Activated naive CD8-positive, alpha-beta T cell treated with anti-CD3 and anti-CD28 coated beads, Interleukin-2, amount 10 ng/mL, durations not matched to agents 7 days and 5 days (primary cell): ENCODE data around the gene GRSF1. TPM values are rescaled to one million over a fixed set of nuclear protein-coding genes. Genes with fewer than 3 reads are reported as not detected.
"Not testable (repeated sequence)": the region's sequence is repeated elsewhere in the genome, so short reads cannot be mapped to it uniquely, and the experiment has no call there.

Experiments
- ATAC-seq: fragments of 150-1000 bp; cut with Tn5 transposase; one replicate; pipeline ENCODE4 v1.10.0; 2021; ENCODE audit warnings: low read depth, moderate library complexity
- POLR2A ChIA-PET: fragments of 350-600 bp; sonication (Branson Sonifier 250); formaldehyde crosslinking; loops from one replicate; lab custom pipeline; 2021; ENCODE audit warnings: antibody characterized with exemption; lab: Charles Lee
- DNase-seq: peaks from one replicate; pipeline ENCODE4 v3.0.0; 2021
- H3K27ac Mint-ChIP-seq: one replicate; pipeline ENCODE4 v1.8.0; 2022; ENCODE audit warnings: mild to moderate bottlenecking, mixed read lengths
- H3K27me3 Mint-ChIP-seq: one replicate; pipeline ENCODE4 v1.8.0; 2022; ENCODE audit warnings: mild to moderate bottlenecking, moderate library complexity, mixed read lengths
- H3K36me3 Mint-ChIP-seq: one replicate; pipeline ENCODE4 v1.8.0; 2021; ENCODE audit warnings: mild to moderate bottlenecking, mixed read lengths
- H3K4me1 Mint-ChIP-seq: one replicate; pipeline ENCODE4 v1.8.0; 2021; ENCODE audit warnings: mixed read lengths
- H3K4me3 Mint-ChIP-seq: one replicate; pipeline ENCODE4 v1.8.0; 2022; ENCODE audit warnings: mild to moderate bottlenecking, moderate library complexity, mixed read lengths
- H3K9me3 Mint-ChIP-seq: one replicate; pipeline ENCODE4 v1.8.0; 2021; ENCODE audit warnings: mixed read lengths
- total RNA-seq, 2 experiments: library from RNA; stranded (reverse); gene quantifications; one replicate each; pipeline ENCODE4 v1.2.3, GENCODE V29; 2021

GRSF1 gene
- total RNA-seq, 2 experiments from 2014 or later, result 58.6 to 61.0 TPM

DNA sequence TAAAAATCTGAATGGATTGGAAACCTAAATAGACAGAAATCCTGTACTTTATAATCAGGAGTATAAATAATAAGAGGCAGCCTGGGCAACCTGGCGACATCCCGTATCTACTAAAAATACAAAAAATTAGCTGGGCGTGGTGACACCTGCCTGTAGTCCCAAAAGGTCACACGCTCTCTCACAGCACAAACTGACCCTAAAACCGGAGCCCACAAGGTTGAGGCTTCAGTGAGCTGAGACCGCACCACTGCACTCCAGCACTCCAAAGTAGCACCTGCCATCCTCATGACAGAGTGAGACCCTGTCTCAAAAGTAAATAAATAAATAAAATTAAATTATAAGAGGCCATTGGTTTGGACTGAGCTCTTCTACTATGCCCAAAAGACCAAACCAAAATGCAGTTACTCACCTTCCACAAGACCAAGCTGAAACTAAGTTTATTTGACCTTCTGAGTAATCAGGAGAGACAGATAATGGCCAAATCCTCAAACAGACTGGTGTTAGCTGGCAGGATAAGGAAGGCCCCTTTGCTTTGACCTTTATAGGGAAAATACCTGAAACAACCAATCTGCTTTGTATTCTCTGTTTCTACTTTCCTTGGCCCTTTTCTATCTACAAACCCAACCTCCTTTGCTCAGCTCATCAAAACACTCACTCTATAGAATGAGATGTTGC is 3.2 kb upstream of the GRSF1 start:
- DNase-seq, result no peak
- Mint-ChIP-seq H3K4me3 (no peak overlapping the region), H3K27me3 (no peaks in the 10 kb centered on the region), H3K9me3 (no peaks in the 10 kb centered on the region), H3K4me1 (peaks cover 13% of the 10 kb centered on the region), H3K36me3 (peaks cover 4% of the 10 kb centered on the region), H3K27ac (no peak overlapping the region)
- ATAC-seq, result no peak
- POLR2A ChIA-PET, result no interaction called here

DNA sequence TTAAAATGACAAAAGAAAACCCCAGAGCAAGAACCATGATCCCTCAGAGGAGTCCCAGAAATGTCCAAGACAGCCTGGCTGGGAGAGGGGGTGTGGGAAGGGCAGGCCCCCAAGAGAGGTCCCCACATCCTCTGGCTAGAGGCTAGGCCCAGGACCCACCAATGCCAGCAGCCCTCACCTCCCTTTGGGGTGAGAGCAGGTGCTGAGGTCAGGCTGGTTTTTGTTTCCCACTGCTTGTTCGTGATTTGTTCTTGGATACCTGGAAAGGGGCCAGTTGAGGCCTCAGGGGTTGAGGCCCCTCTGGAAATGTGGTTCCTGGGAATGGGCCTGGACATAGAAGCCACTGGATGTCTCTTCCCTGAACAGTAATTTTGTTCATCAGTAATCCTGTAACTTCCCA is 2.3 kb upstream of the GRSF1 start:
- POLR2A ChIA-PET, result no interaction called here
- ATAC-seq (no peak), DNase-seq (no peak)
- H3K9me3 Mint-ChIP-seq, result no peaks in the 10 kb centered on the region
- H3K4me1 Mint-ChIP-seq, result peaks cover 13% of the 10 kb centered on the region
- H3K27ac Mint-ChIP-seq, result no peak overlapping the region
- no peaks in the 10 kb centered on the region for H3K27me3 Mint-ChIP-seq
- no peak overlapping the region for H3K4me3 Mint-ChIP-seq
- H3K36me3 Mint-ChIP-seq, result peaks cover 4% of the 10 kb centered on the region

DNA sequence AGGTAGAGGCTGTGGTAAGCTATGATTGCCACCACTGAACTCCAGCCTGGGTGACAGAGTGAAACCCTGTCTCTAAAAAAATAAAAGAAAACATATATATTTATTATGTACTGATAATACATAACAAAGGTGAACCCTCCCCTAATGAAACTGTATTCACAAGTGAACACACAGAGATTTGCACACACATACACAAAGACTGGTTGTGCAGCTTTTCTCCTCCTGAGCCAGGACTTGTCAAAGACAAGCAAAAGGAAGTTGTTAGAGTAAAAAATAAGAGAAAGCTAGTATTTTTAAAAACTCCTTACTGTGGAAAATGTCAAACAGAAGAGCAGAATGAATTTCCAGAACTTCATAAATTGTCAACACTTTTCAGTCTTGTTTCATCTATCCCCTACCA is 1.5 kb upstream of the GRSF1 start:
- Mint-ChIP-seq H3K27ac (peak overlapping the region; percentile 12), H3K4me3 (no peak overlapping the region), H3K9me3 (no peaks in the 10 kb centered on the region), H3K27me3 (no peaks in the 10 kb centered on the region), H3K36me3 (peaks cover 8% of the 10 kb centered on the region), H3K4me1 (peaks cover 18% of the 10 kb centered on the region)
- no peak for DNase-seq
- POLR2A ChIA-PET, result no interaction called here
- ATAC-seq, result no peak

DNA sequence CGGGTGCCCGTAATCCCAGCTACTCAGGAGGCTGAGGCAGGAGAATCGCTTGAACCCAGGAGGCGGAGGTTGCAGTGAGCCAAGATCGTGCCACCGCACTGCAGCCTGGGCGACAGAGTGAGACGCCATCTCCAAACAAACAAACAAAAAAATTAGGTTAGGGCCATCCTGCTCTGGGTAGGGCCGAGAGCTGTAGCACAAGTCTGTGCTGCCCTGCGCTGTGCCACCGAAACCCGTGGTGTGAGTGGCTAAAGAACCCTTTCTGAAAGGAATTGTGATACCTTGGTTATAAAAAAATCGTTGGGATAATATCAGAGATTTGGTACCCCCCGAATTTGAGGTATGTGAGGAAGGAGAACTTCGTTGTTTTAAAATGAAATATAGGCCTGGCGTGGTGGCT is 941 bp upstream of the GRSF1 start:
- H3K36me3 Mint-ChIP-seq, H3K27ac Mint-ChIP-seq, DNase-seq, ATAC-seq, POLR2A ChIA-PET, H3K9me3 Mint-ChIP-seq, H3K27me3 Mint-ChIP-seq, H3K4me3 Mint-ChIP-seq: not testable (repeated sequence)
- H3K4me1 Mint-ChIP-seq, result peaks cover 19% of the 10 kb centered on the region

DNA sequence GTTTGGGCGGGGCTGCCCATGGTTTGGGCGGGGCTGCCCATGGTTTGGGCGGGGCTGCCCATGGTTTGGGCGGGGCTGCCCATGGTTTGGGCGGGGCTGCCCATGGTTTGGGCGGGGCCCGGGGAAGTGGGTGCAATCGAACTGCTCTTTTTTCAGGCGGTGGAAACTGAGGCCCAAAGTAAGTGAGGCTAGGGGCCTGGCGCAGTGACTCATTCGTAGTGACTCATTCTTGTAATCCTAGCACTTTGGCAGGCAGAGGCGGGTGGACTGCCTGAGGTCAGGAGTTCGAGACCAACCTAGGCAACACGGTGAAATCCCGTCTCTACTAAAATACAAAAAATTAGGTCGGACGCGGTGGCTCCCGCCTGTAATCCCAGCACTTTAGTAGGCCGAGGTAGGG is 447 bp upstream of the GRSF1 start:
- not testable (repeated sequence) for ATAC-seq, DNase-seq, H3K9me3 Mint-ChIP-seq, H3K36me3 Mint-ChIP-seq, H3K27me3 Mint-ChIP-seq
- H3K4me3 Mint-ChIP-seq, result peak overlapping the region; percentile 66
- peaks cover 19% of the 10 kb centered on the region for H3K4me1 Mint-ChIP-seq
- POLR2A ChIA-PET, result interaction anchor here (0.6 to 3.1 kb wide), 7 partner anchors 62 to 154 kb away, joined by 3 to 35 read pairs (median 10); partner anchors contain the start of genes DCK and MOB1B
- peak overlapping the region; percentile 38 for H3K27ac Mint-ChIP-seq

DNA sequence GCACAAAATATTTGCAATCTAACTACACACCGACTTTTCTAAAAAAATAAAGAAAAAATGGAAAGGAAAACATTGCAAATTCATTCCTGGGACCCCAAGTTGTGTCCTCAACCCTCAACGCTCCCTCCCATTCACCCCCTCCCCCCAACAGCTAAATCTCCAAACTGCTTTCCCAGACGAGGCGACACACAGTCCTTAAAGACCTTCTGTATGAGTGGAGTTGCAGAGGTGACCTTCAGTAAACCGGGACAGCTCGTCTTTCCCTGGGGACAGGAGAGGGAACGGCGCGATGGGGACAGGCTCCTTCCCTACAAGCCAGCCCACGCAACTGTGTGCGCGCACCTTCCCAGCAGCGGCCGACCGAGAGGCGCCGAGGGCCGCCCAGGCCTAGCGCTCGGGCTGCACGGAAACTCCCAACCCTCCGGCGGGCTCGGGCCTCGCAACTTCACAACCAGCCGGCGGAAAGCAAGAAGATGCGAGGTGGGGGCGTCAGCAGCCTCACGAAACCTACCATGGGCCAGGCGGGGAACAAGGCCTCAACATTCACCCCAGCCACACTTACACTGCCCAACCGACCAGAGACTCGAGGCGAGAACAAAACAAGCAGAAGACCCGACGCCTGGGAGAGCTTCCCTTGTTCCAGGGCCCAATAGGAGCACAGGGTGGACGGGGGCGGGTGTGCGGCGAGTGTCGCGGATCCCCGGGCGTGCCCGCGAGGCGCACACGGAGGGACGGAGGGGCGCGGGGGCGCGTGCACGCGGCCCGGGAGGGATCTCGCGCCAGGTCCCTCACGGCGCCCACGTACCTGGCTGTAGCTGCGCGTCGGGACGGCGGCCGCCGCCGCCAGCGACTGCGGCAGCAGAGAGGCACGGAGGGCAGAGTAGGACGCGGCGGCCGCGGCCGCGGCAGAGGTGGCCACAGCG is 763 bp downstream of the GRSF1 start:
- ATAC-seq (peak; percentile 60), DNase-seq (peak; percentile 74)
- peaks cover 22% of the 10 kb centered on the region for H3K4me1 Mint-ChIP-seq
- H3K9me3 Mint-ChIP-seq, result no peaks in the 10 kb centered on the region
- POLR2A ChIA-PET, result interaction anchor here (0.6 to 3.1 kb wide), 16 partner anchors 9 to 349 kb away, joined by 3 to 35 read pairs (median 5); partner anchors contain the start of genes DCK and MOB1B
- peak overlapping the region; percentile 97 for H3K4me3 Mint-ChIP-seq
- no peaks in the 10 kb centered on the region for H3K27me3 Mint-ChIP-seq
- H3K27ac Mint-ChIP-seq, result peak overlapping the region; percentile 94
- H3K36me3 Mint-ChIP-seq, result peaks cover 13% of the 10 kb centered on the region

DNA sequence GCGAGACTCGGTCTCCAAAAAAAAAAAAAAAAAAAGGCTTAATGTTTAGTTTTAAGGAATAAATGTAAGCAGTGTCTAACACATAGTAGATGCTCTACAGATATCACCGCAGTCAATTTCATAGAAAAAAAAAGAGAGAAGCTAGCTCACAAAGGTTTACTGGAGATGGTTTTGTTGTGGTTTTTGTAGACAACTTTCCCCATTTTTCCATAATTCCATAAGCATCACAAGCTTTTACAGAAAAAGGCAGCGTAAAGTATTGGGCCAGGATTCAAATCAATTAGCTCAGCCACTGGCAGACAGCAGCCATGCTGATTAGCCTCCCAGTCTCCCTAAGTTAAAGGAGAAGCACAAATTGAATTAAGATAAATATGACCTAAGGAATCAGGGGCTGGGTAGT is 1.5 kb downstream of the GRSF1 start:
- H3K27ac Mint-ChIP-seq, result peak overlapping the region; percentile 94
- H3K4me3 Mint-ChIP-seq, result peak overlapping the region; percentile 97
- peaks cover 14% of the 10 kb centered on the region for H3K36me3 Mint-ChIP-seq
- no peaks in the 10 kb centered on the region for H3K27me3 Mint-ChIP-seq
- H3K9me3 Mint-ChIP-seq, result no peaks in the 10 kb centered on the region
- DNase-seq (no peak), ATAC-seq (no peak)
- H3K4me1 Mint-ChIP-seq, result peaks cover 22% of the 10 kb centered on the region
- POLR2A ChIA-PET, result interaction anchor here (0.7 to 3.1 kb wide), 10 partner anchors 9 to 350 kb away, joined by 3 to 35 read pairs (median 5); no protein-coding TSS in a partner anchor

DNA sequence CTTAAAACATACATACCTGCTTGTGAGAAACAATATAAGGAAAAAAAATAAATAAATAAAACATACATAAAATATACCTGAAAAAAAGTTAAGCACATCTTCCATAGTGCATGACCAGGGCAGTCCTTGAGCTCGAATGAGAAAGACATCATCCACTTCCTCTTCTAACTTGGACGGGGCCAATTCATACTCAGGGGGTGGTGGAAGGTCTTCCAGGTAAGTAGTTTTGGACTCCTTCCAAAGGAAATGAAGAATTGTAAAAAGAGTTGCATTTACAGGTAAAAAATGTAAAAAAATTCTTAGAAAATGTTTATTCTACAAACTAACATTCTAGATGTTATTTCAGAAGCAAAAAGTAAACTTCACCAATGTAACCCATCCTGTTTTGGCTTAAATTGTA is 3.6 kb downstream of the GRSF1 start:
- peak overlapping the region; percentile 97 for H3K4me3 Mint-ChIP-seq
- no peak for ATAC-seq
- POLR2A ChIA-PET, result interaction anchor here (1.1 to 1.3 kb wide), 2 partner anchors 66 to 101 kb away, joined by 3 to 5 read pairs; partner anchors contain the start of gene MOB1B
- no peaks in the 10 kb centered on the region for H3K9me3 Mint-ChIP-seq
- no peak overlapping the region for H3K27ac Mint-ChIP-seq
- no peaks in the 10 kb centered on the region for H3K27me3 Mint-ChIP-seq
- no peak for DNase-seq
- H3K36me3 Mint-ChIP-seq, result peaks cover 27% of the 10 kb centered on the region
- H3K4me1 Mint-ChIP-seq, result peaks cover 16% of the 10 kb centered on the region

DNA sequence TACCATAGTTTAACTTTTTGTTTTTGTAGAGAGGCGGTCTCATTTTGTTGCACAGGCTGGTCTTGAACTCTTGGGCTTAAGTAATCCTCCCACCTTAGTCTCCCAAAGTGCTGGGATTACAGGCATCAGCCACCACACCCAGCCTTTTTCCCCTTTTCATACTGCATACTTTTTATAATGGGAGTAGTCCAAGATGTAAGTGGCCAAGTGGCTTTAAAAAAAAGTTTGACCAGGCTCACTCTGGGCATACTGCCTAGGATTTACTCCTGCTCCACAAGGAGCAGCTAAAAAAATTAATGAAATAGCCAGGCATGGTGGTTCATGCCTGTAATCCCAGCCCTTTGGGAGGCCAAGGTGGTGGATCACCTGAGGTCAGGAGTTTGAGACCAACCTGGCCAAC is 6.0 kb downstream of the GRSF1 start:
- H3K27ac Mint-ChIP-seq, result no peak overlapping the region
- POLR2A ChIA-PET, result no interaction called here

DNA sequence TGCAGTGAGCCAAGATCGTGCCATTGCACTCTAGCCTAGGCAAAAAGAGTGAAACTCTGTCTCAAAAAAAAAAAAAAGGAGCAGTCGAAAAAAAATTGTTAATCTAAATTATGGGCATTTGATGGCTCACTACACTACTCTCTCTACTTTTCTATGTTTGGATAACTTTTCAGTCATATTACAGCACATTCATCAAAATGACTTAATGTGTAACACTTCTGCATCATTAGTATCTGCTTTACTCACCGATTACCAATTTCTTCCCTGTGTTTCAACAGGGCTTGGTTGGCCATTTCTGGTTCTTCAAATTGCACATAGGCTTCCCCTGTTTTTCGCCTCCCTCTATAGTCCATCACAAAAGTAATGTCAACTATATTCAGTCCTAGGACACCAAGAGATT is 8.4 kb downstream of the GRSF1 start:
- H3K27me3 Mint-ChIP-seq, result no peaks in the 10 kb centered on the region
- POLR2A ChIA-PET, result no interaction called here
- H3K36me3 Mint-ChIP-seq, result peaks cover 27% of the 10 kb centered on the region
- H3K4me1 Mint-ChIP-seq, result peaks cover 9% of the 10 kb centered on the region
- no peaks in the 10 kb centered on the region for H3K9me3 Mint-ChIP-seq
- DNase-seq, result no peak
- no peak for ATAC-seq
- no peak overlapping the region for H3K4me3 Mint-ChIP-seq
- no peak overlapping the region for H3K27ac Mint-ChIP-seq

More for the DNA sequence above, 6.0 kb downstream of the GRSF1 start:
- H3K9me3 Mint-ChIP-seq, result no peaks in the 10 kb centered on the region
- H3K27me3 Mint-ChIP-seq, result no peaks in the 10 kb centered on the region
- peaks cover 31% of the 10 kb centered on the region for H3K36me3 Mint-ChIP-seq
- no peak for DNase-seq
- no peak overlapping the region for H3K4me3 Mint-ChIP-seq
- ATAC-seq, result no peak
- H3K4me1 Mint-ChIP-seq, result peaks cover 16% of the 10 kb centered on the region

DNA sequence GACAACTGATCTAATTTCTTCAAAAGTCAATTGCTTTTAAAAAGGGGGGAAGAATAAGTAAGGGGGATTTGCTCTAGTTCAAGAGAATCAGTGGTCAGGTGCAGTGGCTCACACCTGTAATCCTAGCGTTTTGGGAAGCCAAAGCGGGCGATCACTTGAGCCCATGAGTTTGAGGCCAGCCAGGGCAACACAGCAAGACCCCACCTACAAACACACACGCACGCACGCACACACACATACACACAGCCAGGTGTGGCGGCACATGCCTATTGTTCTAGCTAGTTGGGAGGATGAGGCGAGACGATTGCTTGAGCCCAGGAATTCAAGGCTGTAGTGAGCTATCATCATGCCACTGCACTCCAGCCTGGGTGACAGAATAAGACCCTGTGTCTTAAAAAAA is 9.6 kb downstream of the GRSF1 start:
- ATAC-seq (no peak), DNase-seq (no peak)
- Mint-ChIP-seq H3K36me3 (peaks cover 35% of the 10 kb centered on the region), H3K4me3 (no peak overlapping the region), H3K4me1 (peaks cover 8% of the 10 kb centered on the region), H3K27me3 (no peaks in the 10 kb centered on the region), H3K27ac (no peak overlapping the region), H3K9me3 (no peaks in the 10 kb centered on the region)
- POLR2A ChIA-PET, result interaction anchor here (0.7 to 1.4 kb wide), 2 partner anchors 8 to 9 kb away, joined by 3 to 5 read pairs; no protein-coding TSS in a partner anchor

DNA sequence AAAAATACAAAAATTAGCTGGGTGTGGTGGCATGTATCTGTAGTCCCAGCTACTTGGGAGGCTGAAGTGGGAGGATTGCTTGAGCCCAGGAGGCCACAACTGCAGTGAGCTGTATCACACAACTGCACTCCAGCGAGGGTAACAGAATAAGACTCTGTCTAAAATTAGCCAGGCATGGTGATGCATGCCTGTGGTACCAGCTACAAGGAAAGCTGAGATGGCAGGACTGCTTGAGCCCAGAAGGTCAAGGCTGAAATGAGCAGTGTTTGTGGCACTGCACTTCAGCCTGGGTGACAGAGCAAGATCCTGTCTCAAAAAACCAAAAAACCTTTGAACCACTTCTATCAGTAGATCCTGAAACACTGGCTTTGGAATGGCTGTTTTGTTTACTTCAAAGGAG is 10.2 kb downstream of the GRSF1 start:
- Mint-ChIP-seq H3K36me3 (peaks cover 32% of the 10 kb centered on the region), H3K4me1 (peaks cover 5% of the 10 kb centered on the region), H3K4me3 (no peak overlapping the region), H3K27me3 (no peaks in the 10 kb centered on the region), H3K9me3 (no peaks in the 10 kb centered on the region), H3K27ac (no peak overlapping the region)
- POLR2A ChIA-PET, result interaction anchor here (0.6 to 1.4 kb wide), 2 partner anchors 9 to 143 kb away, joined by 4 to 5 read pairs; no protein-coding TSS in a partner anchor
- DNase-seq (no peak), ATAC-seq (no peak)

DNA sequence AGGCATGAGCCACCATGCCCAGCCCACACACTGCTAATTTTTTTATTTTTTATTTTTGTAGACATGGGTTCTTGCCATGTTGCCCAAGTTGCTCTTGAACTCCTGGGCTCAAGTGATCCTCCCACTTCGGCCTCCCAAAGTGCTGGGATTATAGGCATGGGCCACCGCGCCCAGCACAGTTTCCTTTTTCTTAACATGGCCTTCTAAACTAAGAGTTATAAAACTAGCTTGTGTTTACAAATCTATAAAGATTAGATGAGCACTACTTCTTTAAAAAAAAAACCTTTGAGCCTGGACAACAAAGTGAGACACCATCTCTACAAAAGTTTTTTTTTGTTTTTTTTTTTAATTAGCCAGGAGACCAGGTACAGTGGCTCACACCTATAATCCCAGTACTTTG is 10.7 kb downstream of the GRSF1 start:
- Mint-ChIP-seq H3K27me3 (no peaks in the 10 kb centered on the region), H3K27ac (no peak overlapping the region), H3K9me3 (no peaks in the 10 kb centered on the region), H3K4me1 (peaks cover 5% of the 10 kb centered on the region), H3K36me3 (peaks cover 33% of the 10 kb centered on the region), H3K4me3 (no peak overlapping the region)
- POLR2A ChIA-PET, result interaction anchor here (0.6 to 1.4 kb wide), 3 partner anchors 10 to 142 kb away, joined by 4 to 5 read pairs (median 4); no protein-coding TSS in a partner anchor
- no peak for ATAC-seq
- no peak for DNase-seq
